Activated T-cell treated with anti-CD3 and anti-CD28 coated beads for 4 hours (primary cell): ENCODE data around the gene MTHFSD.

Source experiments
- DNase-seq: peaks from one replicate; pipeline ENCODE4 v3.0.0-alpha.2; 2020

Gene MTHFSD

DNA sequence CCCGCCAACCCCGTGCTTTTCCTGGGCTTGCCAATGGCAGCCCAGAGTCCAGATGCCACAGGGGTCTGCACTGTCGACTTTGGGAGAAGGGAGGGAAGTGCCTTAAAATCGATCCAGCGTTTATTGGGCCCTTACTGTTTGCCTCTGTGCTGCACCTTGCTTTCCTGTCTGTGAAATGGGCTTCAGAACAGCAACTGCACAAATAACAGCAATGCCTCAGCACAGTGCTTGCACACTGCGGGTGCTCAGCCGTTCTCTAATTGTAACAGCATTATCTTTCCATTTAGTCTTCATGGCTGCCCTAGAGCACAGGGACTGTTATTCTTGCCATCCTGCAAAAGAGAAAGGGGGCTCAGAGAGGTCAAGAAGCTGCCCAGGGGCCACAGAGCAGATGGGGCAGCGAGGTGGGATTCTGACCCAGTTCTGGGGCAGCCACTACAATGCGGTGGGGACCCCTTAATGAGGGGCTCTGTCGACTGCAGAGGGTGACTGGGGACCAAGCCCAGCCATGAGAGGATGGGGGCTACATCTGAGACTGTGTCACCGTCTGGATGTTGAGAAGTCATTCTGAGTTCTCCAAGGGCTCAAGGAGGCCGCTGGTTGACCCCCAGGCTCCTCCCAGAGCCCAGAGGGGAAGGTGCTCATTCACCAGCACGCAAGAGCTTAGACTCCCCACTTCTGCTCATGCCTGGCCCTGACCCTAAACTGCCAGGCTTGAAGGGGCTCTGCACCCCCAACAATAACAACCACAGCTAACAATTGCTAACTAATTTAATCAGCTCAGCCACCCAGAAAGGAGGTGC, 54.1 kb downstream of the MTHFSD start:
- DNase-seq: no peak

GRCh38 chr16:86499889-86500707, 54.9 kb downstream of the MTHFSD start:
- no peak for DNase-seq

DNA sequence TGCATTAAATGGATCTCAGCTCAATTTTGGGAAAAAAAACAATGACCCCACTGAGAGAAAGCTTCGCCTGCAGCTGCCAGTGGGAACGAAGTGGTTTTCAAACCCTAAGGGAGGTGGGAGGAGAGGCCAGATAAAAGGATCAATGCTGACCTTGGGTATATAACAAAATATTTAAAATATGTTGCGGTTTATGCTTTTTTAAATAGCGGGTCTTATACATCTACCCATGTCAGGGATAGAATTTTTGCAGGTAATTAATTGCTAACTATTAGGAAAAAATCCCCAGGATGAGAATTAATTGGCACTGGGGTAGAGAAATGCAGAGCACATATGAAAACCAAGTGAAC, 55.6 kb downstream of the MTHFSD start:
- no peak for DNase-seq

GRCh38 chr16:86498671-86499439, 56.2 kb downstream of the MTHFSD start:
- DNase-seq: no peak

- DNase-seq: no peak
These were observed 56.8 kb downstream of the MTHFSD start for GRCh38 chr16:86498155-86498670.

DNA sequence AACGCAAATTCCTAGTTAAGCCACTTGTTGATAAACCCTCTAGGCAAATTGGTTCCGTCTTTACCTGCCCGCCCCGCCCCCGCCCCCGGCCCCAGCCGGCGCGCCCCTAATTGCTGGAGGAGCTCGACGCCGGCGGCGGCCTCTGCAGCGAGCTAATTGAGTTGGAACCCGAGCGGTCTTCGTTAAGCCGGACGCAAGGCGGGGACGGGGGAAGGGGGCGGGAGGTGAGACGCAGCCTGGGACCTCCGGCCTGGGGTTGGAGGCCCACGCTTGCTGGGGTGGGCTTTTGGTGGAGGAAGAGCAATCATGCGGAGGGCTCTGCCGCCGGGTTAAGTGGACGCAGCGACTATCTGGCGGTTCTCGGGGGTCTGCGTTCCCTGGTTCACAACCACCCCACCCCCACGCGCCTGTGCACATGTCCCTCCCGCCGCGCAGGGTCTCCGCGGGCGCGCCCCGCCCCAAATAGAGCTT, 57.4 kb downstream of the MTHFSD start:
- no peak for DNase-seq

- no peak for DNase-seq
These were observed 58.0 kb downstream of the MTHFSD start for GRCh38 chr16:86496929-86497461.

GRCh38 chr16:86496262-86496928, 58.6 kb downstream of the MTHFSD start:
- DNase-seq: no peak

DNA sequence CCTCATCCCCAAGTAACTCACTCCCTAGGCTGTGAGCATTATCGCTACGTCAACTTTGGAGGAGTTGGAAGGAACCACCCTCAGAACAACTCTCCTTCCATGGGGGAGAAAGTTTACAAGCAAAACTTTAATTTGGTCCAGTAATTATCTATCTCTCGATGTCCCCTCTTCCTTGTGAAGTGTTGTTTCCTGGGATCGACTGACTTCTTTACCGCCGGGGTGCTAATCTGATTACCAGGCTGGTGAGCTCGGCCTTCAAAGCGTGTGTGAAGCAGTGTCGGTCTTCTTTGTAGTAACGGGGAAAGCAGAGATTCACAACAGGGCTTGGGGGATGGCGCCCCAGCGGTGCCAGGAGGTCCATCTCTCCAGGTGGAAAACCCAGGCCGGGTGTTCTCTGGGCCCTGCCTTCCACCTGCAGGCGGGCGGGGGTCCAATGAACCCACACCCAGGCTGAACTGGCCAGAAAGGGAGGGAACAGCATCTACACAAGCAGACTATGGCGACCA, 59.2 kb downstream of the MTHFSD start:
- no peak for DNase-seq

GRCh38 chr16:86495357-86495701, 59.7 kb downstream of the MTHFSD start:
- DNase-seq: no peak

DNA sequence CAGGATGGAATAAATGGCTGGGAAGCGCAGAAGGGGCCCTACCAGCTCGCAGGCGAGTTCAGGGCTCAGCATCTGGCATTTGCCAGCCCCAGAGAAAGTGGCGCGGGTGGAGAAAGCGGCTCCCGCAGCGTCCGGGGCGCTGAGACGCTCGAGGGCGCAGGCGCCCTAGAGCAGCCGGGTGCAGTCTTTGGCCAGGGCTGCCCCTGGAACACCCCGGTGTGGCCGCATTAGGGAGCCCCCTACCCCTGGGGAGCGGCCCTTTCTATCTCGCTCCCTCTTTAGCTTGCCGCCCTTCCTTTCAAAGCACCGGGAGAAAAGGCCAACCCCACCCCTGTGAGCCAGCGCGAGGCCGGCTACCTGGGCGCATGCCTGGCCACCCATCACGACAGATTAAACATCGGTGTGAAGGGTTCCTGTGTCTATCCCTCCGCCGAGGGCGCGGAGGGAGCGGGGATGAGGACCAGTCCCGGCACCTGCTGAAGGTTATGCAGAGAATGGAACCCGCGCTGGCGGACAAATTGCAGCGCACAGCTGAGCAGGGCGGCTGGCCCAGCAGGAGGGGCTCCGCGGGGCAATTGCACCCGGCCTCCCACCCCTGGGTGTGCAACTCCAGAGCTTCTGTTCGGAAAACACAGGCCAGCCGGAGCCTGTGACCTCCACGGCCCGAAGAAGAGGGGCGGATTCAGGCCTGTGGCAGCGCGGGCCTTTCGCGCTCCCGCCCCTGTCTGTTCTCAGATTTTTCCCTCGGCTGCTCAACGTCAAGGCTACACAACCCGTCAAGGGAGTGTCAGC, 60.3 kb downstream of the MTHFSD start:
- DNase-seq: no peak

DNA sequence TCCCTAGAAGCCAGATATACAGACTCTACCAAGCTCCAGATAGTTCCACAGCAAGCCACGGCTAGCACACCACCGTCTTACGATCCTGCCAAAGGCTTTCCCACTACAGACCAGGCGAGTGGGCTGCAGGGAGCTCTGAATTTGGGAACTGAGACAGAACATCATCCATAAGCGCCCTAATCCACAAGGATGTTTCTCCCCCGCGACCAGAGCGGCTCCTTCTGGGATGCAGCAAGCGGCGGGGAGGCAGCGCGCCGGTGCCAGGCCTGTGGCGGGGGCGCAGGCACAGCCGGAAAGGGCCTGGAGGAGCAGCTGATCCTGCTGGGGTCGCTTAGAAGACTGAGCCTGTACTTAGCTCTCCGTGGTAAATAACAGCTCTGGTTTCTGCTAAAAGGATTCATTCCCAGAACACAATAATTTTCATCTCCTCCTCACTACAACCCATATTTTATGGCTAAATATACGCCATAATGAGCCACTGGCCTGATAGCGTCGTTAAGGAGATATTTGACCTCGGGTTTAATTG, 60.9 kb downstream of the MTHFSD start:
- no peak for DNase-seq

GRCh38 chr16:86492961-86493629, 61.9 kb downstream of the MTHFSD start:
- no peak for DNase-seq

DNA sequence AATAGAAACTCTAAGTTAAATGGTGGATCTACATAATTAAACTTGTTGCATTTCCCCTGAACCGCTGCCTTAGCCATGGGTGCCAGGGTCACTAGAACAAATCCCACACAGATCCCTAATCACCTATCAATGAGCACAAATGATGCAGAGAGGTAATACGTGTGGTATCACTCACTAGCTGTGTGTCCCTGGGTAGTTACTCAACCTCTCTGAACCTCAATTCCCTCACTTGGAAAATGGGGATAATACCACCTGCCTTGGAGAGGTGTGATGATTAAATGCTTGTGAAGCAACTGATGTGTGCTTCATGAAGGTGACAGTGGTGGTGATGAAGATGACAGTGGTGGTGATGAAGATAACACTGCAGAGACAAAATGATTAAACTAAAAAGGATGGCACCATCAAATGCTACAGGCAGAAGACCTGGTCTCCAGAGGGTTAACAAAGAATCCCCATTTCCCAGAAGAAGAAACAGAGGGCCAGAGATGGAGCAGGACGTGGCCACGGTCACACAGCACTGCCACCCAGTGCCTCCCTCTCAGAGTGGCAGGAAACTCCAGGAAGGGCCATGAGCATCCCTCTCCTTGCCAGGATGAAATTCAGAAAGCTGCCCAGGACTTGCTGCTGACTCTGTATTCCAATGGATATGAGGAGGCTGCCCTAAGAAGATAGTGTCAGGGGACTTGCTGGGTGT, 62.6 kb downstream of the MTHFSD start:
- DNase-seq: no peak

DNA sequence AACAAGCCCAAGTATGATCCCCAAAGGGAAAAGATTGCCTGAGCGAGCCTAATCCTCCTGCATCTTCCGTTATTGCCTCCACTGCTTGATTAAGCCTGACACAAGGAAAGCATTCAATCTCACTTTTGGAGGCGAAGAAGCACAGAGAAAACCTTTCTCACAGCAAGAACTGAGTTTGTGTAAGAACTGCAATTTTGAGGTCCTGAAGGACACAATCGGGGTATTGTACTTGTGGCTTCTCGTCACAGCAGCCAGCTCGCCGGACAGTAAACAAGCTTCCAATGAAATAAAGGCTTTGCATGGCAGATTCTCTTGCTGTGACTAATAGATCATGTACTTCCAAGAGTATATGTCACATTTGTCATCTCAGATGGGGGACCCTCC, 63.4 kb downstream of the MTHFSD start:
- DNase-seq: no peak

DNA sequence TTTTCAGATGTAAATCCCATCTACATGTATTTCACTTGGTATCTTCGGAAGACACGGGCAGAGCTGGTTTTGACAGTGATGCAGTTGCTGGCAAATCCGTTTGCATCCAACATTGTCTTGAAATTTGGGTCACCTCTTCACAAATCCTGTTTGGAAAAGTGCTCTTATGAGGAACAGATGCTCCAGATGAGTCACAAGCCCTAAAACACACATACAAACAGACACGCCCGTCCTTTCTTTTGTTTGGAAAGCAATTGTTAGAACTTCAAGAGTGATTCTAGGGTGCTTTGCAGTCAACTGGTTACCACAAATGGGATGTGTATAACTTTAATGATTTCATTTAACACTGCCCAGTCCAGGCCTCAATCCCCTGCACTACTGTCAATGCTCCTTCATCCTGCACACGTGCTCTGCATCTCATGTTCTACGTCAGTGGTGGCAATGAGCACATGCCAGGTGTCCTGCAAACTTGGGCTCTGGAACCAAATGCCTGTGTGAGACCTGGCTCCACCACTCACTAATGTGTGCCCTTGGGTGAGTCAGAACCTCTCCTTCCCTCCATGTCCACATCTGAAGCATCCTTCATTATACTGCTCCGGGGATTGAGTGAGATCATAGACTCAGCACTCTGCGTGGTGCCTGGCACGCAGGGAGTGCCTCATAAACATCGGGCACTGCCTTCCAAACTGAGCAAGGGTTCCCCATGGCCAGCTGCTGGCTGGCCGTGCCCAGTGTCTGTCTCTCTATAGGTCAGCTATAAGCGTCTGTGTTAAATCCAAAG, 64.0 kb downstream of the MTHFSD start:
- DNase-seq: no peak

GRCh38 chr16:86485746-86486145, 69.3 kb downstream of the MTHFSD start:
- no peak for DNase-seq

DNA sequence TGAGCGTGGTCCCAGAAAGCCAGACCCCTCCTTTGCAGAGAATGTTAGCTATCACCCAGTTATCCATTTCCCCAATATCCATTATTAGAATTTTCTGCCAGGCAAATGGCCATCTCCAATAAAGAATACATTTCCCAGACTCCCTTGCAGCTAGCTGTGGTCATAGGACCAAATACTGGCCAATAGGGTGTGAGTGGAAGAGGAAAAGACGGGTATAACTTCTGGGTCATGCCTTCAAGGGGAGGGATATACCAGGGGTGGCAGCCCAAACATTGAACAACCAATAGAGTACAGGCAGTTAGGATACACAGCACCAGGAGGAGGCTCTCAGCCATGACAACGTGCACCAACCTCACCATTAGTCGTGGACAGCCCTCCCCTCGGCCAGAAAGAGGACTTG, 70.8 kb downstream of the MTHFSD start:
- DNase-seq: no peak

DNA sequence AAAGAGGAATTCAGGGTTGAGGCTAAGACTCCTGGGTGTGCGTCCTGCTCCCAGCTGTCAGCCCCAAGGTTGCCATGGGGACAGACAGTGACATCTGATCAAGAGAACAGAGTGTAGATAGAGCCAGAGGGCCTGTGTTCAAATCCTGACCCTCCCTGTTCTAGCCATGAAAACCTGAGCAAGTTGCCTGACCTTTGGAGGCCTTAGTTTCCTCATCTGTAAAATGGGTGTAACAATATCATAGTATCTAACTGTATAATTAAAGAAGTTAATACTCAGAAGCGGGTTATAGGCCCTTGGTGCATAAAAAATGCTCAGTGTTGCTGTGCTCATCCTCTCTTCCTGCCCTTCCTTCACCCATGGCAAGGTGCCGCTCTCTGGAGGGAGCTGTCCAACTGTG, 73.4 kb downstream of the MTHFSD start:
- DNase-seq: no peak
